SK-N-MC (cell line): ENCODE results near the gene SPG21.

Experiments used
- EZH2 ChIP-seq: fragments of 200-600 bp; sonication (generic); IDR thresholded peaks from one replicate; pipeline ENCODE4 v1.6.1; 2017; ENCODE audit warnings: antibody characterized with exemption
- POLR2AphosphoS5 ChIP-seq: IDR thresholded peaks from 2 replicates; pipeline ENCODE4 v1.6.1; 2012; ENCODE audit warnings: mild to moderate bottlenecking, low read depth, low read length, borderline replicate concordance

DNA sequence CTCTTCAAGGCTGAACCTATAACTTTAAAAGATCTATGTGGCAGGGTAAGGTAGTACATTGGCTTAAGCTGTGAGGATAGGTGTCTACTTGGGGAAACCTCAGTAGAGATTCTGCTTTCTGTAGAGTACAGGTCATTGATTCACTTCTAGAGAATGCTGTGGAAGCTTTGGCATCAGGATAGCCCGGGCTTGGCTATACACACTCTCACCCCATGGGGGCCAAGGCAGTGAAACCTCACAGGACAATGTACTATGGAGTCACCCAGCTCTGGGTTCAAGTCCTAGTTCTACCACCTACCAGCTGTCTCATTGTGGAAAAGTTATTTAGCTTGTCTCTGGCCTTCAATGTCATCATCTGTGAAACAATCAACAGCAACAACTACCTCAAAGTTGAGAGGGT is 30.7 kb upstream of the SPG21 start:
- TF ChIP-seq EZH2 (no peak), POLR2AphosphoS5 (no peak)
